ENCODE results near the gene GINS1.

Gene GINS1

GRCh38 chr20:25476106-25477013 is 68.9 kb downstream of the GINS1 start:
- H3K9me3 ChIP-seq = no peaks in the 10 kb centered on the region
- H3K36me3 ChIP-seq = no peaks in the 10 kb centered on the region
- no peaks in the 10 kb centered on the region for H3K4me1 ChIP-seq
- TF ChIP-seq, protein P1, sequence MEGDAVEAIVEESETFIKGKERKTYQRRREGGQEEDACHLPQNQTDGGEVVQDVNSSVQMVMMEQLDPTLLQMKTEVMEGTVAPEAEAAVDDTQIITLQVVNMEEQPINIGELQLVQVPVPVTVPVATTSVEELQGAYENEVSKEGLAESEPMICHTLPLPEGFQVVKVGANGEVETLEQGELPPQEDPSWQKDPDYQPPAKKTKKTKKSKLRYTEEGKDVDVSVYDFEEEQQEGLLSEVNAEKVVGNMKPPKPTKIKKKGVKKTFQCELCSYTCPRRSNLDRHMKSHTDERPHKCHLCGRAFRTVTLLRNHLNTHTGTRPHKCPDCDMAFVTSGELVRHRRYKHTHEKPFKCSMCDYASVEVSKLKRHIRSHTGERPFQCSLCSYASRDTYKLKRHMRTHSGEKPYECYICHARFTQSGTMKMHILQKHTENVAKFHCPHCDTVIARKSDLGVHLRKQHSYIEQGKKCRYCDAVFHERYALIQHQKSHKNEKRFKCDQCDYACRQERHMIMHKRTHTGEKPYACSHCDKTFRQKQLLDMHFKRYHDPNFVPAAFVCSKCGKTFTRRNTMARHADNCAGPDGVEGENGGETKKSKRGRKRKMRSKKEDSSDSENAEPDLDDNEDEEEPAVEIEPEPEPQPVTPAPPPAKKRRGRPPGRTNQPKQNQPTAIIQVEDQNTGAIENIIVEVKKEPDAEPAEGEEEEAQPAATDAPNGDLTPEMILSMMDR (IDR thresholded peaks at IDR 0.05; ENCODE audit: low read depth, low read length) = no peak
- DNase-seq = no peak
- H3K4me3 ChIP-seq (ENCODE audit: low read depth, low read length) = no peak overlapping the region
- no peaks in the 10 kb centered on the region for H3K27me3 ChIP-seq

DNA sequence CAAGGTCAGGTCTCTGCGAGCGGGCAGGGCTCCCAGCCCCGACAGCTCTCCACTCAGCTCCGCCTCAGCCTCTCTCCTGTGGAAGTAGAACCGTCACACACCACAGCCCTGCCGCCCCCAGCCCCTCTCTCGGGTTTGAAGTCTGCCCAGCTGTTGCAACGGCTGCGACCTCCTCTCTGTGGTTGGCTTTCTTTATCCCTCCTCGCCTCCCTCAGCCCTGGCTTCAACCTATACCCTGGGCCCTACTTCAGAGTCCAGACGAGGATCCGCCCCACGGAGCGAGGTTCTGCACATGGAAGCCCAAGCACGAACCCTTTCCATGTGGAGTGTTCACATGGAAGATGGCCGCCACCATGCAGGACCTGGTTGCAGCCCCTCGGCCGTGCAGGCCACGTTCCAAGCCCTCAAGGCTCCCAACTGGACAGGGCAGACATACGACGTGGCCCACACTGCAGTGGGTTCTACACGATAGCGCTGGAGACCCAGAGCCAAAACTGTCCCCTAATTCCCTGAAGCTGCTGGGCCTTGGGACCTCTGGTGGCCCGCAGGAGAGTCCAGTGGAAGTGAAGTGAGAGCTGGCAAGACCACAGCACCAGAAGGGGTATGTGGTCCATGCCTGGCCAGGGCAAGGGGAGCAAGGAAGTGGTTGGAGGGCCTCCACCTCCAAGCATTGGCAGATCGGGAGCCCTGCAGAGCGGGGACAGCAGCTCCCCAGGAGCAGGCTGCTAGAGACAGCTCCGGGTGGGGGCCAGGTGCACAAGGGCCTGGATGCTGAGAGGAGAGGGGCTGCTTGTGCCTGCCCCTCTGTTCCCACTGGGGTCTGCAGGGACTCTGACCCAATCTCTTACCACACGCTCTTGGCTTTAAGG is 69.8 kb downstream of the GINS1 start:
- Histone ChIP-seq H3K9me3 (no peaks in the 10 kb centered on the region), H3K4me1 (no peaks in the 10 kb centered on the region), H3K36me3 (no peaks in the 10 kb centered on the region), H3K27me3 (no peaks in the 10 kb centered on the region), H3K4me3 (ENCODE audit: low read depth, low read length) (no peak overlapping the region)
- TF ChIP-seq, protein P1 (IDR thresholded peaks at IDR 0.05; ENCODE audit: low read depth, low read length) = no peak
- DNase-seq = no peak

- Histone ChIP-seq H3K4me1 (no peaks in the 10 kb centered on the region), H3K36me3 (no peaks in the 10 kb centered on the region), H3K27me3 (no peaks in the 10 kb centered on the region), H3K4me3 (ENCODE audit: low read depth, low read length) (no peak overlapping the region), H3K9me3 (no peaks in the 10 kb centered on the region)
- no peak for DNase-seq
- TF ChIP-seq, protein P1 (IDR thresholded peaks at IDR 0.05; ENCODE audit: low read depth, low read length) = no peak
These were observed 71.6 kb downstream of the GINS1 start for GRCh38 chr20:25478889-25479568.

- Histone ChIP-seq H3K9me3 (no peaks in the 10 kb centered on the region), H3K4me3 (ENCODE audit: low read depth, low read length) (no peak overlapping the region), H3K27me3 (no peaks in the 10 kb centered on the region), H3K4me1 (no peaks in the 10 kb centered on the region), H3K36me3 (no peaks in the 10 kb centered on the region)
- TF ChIP-seq, protein P1 (IDR thresholded peaks at IDR 0.05; ENCODE audit: low read depth, low read length) = no peak
- no peak for DNase-seq
These were observed 72.2 kb downstream of the GINS1 start for GRCh38 chr20:25479638-25480037.

DNA sequence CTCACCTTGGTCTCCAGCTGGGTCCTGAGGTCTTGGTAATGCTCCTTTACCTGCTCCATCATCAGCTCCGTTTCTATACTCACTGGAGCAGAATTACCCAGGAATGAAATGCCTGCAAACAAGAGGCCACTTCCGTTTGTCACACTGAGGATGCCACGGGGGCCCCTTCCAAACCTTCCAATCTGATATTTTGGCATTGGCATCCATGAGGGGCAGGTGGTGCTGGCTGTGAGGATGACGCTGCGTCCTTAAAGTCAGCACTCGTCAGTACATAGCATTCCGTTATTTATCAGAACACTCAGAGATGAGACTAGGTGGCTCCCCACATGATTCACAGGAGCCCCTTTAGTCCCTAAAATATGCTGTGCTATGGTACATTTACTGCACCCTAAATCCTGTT is 72.7 kb downstream of the GINS1 start:
- Histone ChIP-seq H3K4me3 (ENCODE audit: low read depth, low read length) (no peak overlapping the region), H3K27me3 (no peaks in the 10 kb centered on the region), H3K4me1 (no peaks in the 10 kb centered on the region), H3K36me3 (no peaks in the 10 kb centered on the region), H3K9me3 (no peaks in the 10 kb centered on the region)
- no peak for DNase-seq
- TF ChIP-seq, protein P1 (IDR thresholded peaks at IDR 0.05; ENCODE audit: low read depth, low read length) = no peak

All from BE2C (cell line).